ENCODE data around the gene MED27. TPM values are rescaled to one million over a fixed set of nuclear protein-coding genes. Genes with fewer than 3 reads are reported as not detected.
"Not testable (repeated sequence)": the region's sequence is repeated elsewhere in the genome, so short reads cannot be mapped to it uniquely, and the experiment has no call there.

Gene MED27
- total RNA-seq, 2 experiments from 2014 or later: 25.7 to 28.2 TPM

DNA sequence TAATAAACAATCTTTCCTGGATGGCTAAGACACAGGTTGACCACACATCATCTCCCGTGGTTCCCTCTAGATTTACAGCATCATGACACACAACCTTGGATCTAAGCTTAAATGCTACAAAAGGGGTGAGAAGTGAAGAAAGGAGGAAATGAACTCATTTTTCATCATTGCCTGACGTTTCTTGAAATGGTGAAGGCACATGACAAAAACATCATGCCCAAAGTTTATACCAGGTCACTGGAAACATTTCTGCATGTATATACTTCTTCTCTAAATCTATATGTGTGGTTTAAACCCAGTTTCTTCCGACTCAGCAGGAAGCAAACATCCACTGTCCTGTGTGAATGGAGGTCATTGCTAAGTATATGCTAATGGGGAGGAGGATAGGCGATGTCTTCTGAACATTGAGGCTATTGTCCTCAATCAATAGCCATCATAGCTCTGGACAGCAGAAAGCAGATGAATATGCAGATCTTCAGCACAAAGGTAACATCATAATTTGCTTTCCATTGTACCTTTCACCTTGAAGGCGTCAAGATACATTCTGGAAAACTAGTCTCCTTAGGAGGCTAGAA lies 137.4 kb downstream of the MED27 start:
- Mint-ChIP-seq H3K27me3 (no peaks in the 10 kb centered on the region), H3K36me3 (no peaks in the 10 kb centered on the region), H3K4me3 (no peak overlapping the region), H3K9me3 (ENCODE audit: low read depth) (no peaks in the 10 kb centered on the region), H3K27ac (no peak overlapping the region), H3K4me1 (no peaks in the 10 kb centered on the region)
- no peak for DNase-seq
- ATAC-seq: no peak
- CTCF ChIA-PET: interaction anchor here (0.6 kb wide), 1 partner anchor 1410 kb away, joined by 5 read pairs; no protein-coding TSS in a partner anchor

DNA sequence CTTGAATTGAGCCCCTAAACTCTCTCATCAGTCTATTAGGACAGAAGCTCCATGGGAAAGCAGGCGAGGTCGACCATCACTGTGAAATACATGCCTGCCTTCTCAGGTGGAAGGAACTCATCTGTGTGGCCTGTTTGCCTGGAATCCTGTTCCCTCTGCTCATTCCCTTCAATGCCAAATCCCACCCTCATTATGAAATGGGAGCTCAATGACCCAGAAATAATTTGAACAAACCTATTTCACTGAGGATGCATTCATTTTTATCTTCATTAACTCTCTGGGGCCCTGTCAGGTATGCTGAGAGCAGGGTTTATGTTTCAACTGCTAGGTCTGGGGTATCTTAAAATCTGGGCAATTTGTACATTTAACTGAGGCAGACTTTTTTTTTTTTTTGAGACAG lies 142.2 kb downstream of the MED27 start:
- Mint-ChIP-seq H3K9me3 (ENCODE audit: low read depth) (no peaks in the 10 kb centered on the region), H3K27ac (no peak overlapping the region), H3K27me3 (no peaks in the 10 kb centered on the region), H3K4me3 (no peak overlapping the region), H3K4me1 (no peaks in the 10 kb centered on the region), H3K36me3 (no peaks in the 10 kb centered on the region)
- DNase-seq (no peak), ATAC-seq (no peak)
- CTCF ChIA-PET: no interaction called here

DNA sequence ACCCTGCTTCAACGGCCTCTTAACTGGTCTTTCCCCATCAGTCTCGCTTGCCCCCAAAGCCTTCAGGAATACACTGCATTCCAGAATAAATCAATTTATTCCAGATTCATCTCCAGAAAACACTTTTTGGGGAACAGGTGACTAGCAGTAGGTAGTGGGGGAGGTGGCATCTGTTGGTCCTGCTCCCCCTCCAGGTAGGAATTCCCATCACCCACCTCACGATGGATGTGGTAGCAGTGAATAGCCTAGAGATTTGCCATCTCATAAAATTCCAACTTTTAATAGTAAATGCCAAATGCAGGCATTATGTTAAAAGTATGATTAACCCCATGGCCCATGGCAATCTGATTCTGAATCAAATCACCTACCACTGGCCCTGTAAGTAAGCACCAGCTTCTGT lies 142.7 kb downstream of the MED27 start:
- ATAC-seq (no peak), DNase-seq (no peak)
- CTCF ChIA-PET: no interaction called here
- H3K27ac Mint-ChIP-seq: no peak overlapping the region
- no peaks in the 10 kb centered on the region for H3K4me1 Mint-ChIP-seq
- no peaks in the 10 kb centered on the region for H3K36me3 Mint-ChIP-seq
- no peak overlapping the region for H3K4me3 Mint-ChIP-seq
- no peaks in the 10 kb centered on the region for H3K27me3 Mint-ChIP-seq
- no peaks in the 10 kb centered on the region for H3K9me3 Mint-ChIP-seq (ENCODE audit: low read depth)

- Mint-ChIP-seq H3K9me3 (ENCODE audit: low read depth) (no peaks in the 10 kb centered on the region), H3K4me3 (no peak overlapping the region), H3K4me1 (no peaks in the 10 kb centered on the region), H3K36me3 (no peaks in the 10 kb centered on the region), H3K27me3 (no peaks in the 10 kb centered on the region), H3K27ac (no peak overlapping the region)
- CTCF ChIA-PET: no interaction called here
- ATAC-seq: no peak
- no peak for DNase-seq
Measured at GRCh38 chr9:131934673-131935072, 145.0 kb downstream of the MED27 start.

DNA sequence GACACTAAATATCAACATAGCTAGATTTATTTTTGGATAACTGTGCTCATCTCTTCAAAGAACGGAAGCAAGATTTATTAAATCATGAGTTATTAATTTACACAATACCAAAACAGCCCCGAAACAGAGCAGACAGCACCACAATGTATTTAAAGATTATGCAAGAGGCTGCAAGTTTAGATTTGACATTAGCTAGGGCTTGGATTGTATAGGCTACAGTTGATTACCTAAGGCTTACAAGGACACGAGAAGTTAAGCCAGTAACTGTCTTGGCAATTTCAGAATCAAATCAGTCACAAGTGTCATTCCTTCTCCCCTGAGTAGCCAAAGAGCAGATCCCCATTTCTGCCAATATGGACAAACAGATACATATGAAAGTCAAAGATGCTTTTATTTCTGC lies 152.6 kb downstream of the MED27 start:
- H3K27ac Mint-ChIP-seq: no peak overlapping the region
- DNase-seq: no peak
- CTCF ChIA-PET: interaction anchor here (1.4 kb wide), 1 partner anchor 10 kb away, joined by 3 read pairs; no protein-coding TSS in a partner anchor
- ATAC-seq: no peak
- no peaks in the 10 kb centered on the region for H3K9me3 Mint-ChIP-seq (ENCODE audit: low read depth)
- H3K4me3 Mint-ChIP-seq: no peak overlapping the region
- peaks cover 15% of the 10 kb centered on the region for H3K4me1 Mint-ChIP-seq
- H3K27me3 Mint-ChIP-seq: no peaks in the 10 kb centered on the region
- peaks cover 5% of the 10 kb centered on the region for H3K36me3 Mint-ChIP-seq

DNA sequence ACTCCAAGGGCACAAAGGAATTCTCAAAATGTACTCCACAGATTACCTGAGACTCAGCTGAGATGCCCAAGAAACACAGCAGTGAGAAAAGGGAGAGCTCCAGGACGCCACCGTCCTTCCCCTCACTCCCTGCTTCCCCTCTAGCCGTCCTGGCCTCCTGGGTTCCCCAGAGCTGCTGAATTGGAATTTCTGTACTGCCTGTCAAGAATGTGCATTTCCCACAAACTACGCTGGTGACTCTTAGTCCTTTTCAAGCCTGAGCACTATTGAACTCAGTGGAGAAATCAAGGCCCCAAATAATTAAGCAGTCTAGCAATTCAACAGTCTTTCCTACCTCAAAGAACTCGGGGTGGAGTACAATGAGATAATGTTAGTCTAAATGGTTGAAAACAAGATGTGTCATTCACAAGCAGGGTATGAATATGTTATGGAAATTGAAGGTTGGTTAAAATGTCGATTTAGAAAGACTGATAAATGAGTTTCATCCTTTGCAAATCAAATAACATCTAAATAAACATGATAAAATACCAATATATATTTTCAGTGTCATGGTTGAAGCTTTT lies 153.2 kb downstream of the MED27 start:
- DNase-seq: no peak
- no peak for ATAC-seq
- peaks cover 8% of the 10 kb centered on the region for H3K36me3 Mint-ChIP-seq
- no peaks in the 10 kb centered on the region for H3K9me3 Mint-ChIP-seq (ENCODE audit: low read depth)
- H3K4me3 Mint-ChIP-seq: no peak overlapping the region
- no peak overlapping the region for H3K27ac Mint-ChIP-seq
- CTCF ChIA-PET: interaction anchor here (1.2 to 1.4 kb wide), 3 partner anchors 7 to 19 kb away, joined by 3 read pairs; no protein-coding TSS in a partner anchor
- no peaks in the 10 kb centered on the region for H3K27me3 Mint-ChIP-seq
- peaks cover 15% of the 10 kb centered on the region for H3K4me1 Mint-ChIP-seq

DNA sequence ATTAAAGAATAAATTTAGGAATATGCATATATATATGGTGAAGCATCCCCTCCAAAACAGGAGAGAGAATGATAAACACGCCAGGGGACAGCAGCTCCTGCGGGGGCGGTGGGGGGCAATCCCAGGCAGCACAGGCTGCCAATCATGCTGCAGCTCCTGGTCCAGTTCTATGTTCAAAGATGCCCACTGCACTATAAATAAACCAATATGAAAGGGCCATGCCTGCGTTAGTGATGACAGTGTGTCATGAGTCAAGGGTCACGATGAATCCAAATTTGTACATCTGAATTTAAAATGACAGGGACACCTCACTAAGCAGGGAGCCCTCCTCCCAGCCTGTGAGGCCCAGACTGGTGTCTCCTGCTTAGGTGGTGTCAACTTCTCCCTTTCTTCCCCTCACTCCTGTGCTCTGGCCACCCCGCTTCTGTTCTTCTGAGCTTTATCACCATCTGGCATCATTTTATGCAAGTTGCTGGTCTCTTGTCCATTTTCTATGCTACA lies 153.9 kb downstream of the MED27 start:
- no peak overlapping the region for H3K27ac Mint-ChIP-seq
- H3K36me3 Mint-ChIP-seq: peaks cover 8% of the 10 kb centered on the region
- H3K27me3 Mint-ChIP-seq: no peaks in the 10 kb centered on the region

DNA sequence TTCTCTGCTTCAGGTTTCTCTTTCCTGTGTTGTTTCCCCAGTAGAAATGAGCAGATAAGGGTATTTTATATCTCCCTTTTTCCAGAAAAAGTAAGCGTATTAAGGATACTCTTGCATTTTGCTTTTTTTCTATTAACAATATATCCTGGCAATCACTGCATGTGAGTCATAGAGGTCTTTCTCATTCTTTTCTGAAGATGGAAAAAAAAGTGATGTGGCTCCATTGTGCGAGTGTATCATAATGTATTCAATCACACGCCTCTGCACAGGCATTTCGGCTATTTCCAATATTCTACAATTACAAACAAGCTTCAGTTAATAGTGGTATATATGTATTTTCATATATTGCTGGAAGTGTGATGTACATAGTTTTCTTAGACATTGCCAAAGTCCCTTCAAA lies 155.9 kb downstream of the MED27 start:
- Mint-ChIP-seq H3K36me3 (peaks cover 8% of the 10 kb centered on the region), H3K4me3 (no peak overlapping the region), H3K4me1 (peaks cover 15% of the 10 kb centered on the region), H3K9me3 (ENCODE audit: low read depth) (no peaks in the 10 kb centered on the region), H3K27ac (no peak overlapping the region), H3K27me3 (no peaks in the 10 kb centered on the region)
- DNase-seq: no peak
- ATAC-seq: no peak
- CTCF ChIA-PET: no interaction called here

More for the DNA sequence above, 153.9 kb downstream of the MED27 start:
- DNase-seq (no peak), ATAC-seq (no peak)
- CTCF ChIA-PET: interaction anchor here (0.5 to 1.4 kb wide), 4 partner anchors 8 to 294 kb away, joined by 3 read pairs; no protein-coding TSS in a partner anchor
- Mint-ChIP-seq H3K9me3 (ENCODE audit: low read depth) (no peaks in the 10 kb centered on the region), H3K4me3 (no peak overlapping the region), H3K4me1 (peaks cover 15% of the 10 kb centered on the region)

DNA sequence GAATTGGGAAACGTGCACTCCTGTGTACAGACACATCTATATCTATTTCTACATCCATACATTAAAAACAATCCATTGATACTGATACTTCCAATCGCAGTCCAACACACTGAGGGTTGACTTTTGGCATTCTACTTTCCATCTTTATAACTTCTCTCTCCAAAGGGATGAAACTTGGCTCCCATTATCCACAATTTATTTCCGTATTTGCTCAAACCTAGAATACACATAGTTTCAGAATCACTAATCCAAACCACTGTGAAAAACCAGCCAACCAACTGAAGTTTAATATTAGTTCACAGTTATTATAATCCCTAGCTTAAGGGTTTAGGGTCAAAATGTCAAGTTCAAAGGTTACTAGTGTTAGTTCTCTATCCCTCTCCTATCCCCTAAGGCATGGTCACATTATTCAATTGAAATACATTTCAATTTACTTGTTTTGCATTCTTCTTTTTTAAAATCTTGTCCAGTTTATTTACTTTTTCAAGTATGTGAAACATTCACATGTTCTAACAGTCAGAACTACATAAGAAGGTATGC lies 156.5 kb downstream of the MED27 start:
- Mint-ChIP-seq H3K4me3 (no peak overlapping the region), H3K27ac (no peak overlapping the region), H3K36me3 (peaks cover 8% of the 10 kb centered on the region), H3K9me3 (ENCODE audit: low read depth) (no peaks in the 10 kb centered on the region), H3K27me3 (no peaks in the 10 kb centered on the region), H3K4me1 (peaks cover 15% of the 10 kb centered on the region)
- ATAC-seq (no peak), DNase-seq (no peak)
- CTCF ChIA-PET: no interaction called here

- DNase-seq; ATAC-seq; H3K27ac Mint-ChIP-seq; H3K9me3 Mint-ChIP-seq (ENCODE audit: low read depth); H3K27me3 Mint-ChIP-seq; H3K4me3 Mint-ChIP-seq; CTCF ChIA-PET; H3K36me3 Mint-ChIP-seq: not testable (repeated sequence)
- peaks cover 15% of the 10 kb centered on the region for H3K4me1 Mint-ChIP-seq
Measured at GRCh38 chr9:131921635-131922034, 158.0 kb downstream of the MED27 start.

DNA sequence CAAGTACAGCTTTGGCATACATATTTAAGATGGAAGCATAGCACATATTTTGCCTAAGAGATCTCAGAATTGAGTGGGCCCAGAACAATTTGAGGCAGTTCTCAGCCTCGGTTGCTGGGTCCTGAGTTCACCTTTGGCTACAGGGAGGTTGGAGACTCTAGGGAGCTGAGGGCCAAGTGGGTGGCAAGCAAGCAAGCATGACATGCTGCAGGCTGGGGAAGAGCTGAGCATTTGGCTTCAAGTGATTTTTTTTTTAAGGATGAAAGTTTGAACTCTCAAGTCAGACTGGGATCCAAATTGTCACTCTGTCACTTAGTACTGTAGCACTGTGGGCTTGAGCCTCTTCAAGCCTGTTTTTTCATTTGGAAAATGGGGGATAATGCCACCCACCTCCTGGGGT lies 160.5 kb downstream of the MED27 start:
- H3K27me3 Mint-ChIP-seq: no peaks in the 10 kb centered on the region
- no peak overlapping the region for H3K27ac Mint-ChIP-seq
- H3K36me3 Mint-ChIP-seq: peaks cover 8% of the 10 kb centered on the region
- peaks cover 14% of the 10 kb centered on the region for H3K4me1 Mint-ChIP-seq
- ATAC-seq: no peak
- no peaks in the 10 kb centered on the region for H3K9me3 Mint-ChIP-seq (ENCODE audit: low read depth)
- CTCF ChIA-PET: interaction anchor here (1.2 kb wide), 1 partner anchor 10 kb away, joined by 3 read pairs; no protein-coding TSS in a partner anchor
- no peak for DNase-seq
- H3K4me3 Mint-ChIP-seq: no peak overlapping the region

GRCh38 chr9:131918481-131918880 lies 161.2 kb downstream of the MED27 start:
- H3K9me3 Mint-ChIP-seq (ENCODE audit: low read depth): no peaks in the 10 kb centered on the region
- no peaks in the 10 kb centered on the region for H3K27me3 Mint-ChIP-seq
- no peak for DNase-seq
- H3K4me1 Mint-ChIP-seq: peaks cover 8% of the 10 kb centered on the region
- CTCF ChIA-PET: interaction anchor here (1.2 kb wide), 1 partner anchor 9 kb away, joined by 3 read pairs; no protein-coding TSS in a partner anchor
- peaks cover 8% of the 10 kb centered on the region for H3K36me3 Mint-ChIP-seq
- H3K4me3 Mint-ChIP-seq: no peak overlapping the region
- H3K27ac Mint-ChIP-seq: no peak overlapping the region
- ATAC-seq: no peak

DNA sequence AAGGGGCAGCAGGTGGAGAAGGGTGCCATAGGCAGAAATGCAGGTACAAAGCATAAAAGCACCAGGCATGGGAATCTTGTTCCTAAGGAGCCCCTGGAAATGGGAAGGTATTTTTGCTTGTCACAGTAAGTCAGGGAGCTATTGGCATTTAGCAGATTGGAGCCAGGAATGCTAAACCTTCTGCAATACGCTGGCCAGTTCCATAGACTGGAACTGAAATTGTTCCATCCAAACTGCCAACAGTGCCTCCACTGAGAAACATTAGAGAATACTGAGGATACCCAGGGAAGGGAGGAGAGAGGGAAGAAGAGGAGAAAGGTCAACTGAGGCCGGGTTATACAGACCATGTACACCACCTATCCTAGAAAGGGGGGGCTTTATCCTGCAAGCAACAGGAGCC lies 162.7 kb downstream of the MED27 start:
- Mint-ChIP-seq H3K9me3 (ENCODE audit: low read depth) (no peaks in the 10 kb centered on the region), H3K4me3 (no peak overlapping the region), H3K27ac (no peak overlapping the region), H3K27me3 (no peaks in the 10 kb centered on the region), H3K4me1 (no peaks in the 10 kb centered on the region), H3K36me3 (peaks cover 3% of the 10 kb centered on the region)
- CTCF ChIA-PET: interaction anchor here (1.3 kb wide), 1 partner anchor 9 kb away, joined by 3 read pairs; no protein-coding TSS in a partner anchor
- ATAC-seq (no peak), DNase-seq (no peak)

DNA sequence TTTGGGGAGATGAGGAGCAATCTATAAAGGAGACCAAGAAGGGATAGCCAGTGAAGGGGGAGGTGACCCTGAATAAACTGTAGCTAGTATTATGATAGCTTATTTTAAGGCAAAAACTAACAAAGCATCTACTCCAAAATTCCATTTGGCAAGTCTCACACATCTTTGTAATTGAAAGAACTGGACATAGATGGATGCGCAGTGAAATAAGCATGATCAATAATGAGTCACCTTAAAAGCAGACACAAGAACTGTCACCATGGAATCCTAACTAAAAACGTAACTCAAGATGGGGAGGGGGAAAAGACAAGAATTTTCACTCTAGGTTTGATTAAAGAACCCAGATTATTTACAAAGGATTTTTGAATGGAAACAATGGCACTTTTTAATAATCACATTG lies 164.5 kb downstream of the MED27 start:
- Mint-ChIP-seq H3K27me3 (no peaks in the 10 kb centered on the region), H3K9me3 (ENCODE audit: low read depth) (no peaks in the 10 kb centered on the region), H3K27ac (no peak overlapping the region), H3K4me3 (no peak overlapping the region), H3K36me3 (no peaks in the 10 kb centered on the region), H3K4me1 (no peaks in the 10 kb centered on the region)
- CTCF ChIA-PET: no interaction called here
- no peak for DNase-seq
- no peak for ATAC-seq

Measured in activated CD8-positive, alpha-beta memory T cell treated with anti-CD3 and anti-CD28 coated beads, Interleukin-2, amount 10 ng/mL, durations not matched to agents 7 days and 5 days (primary cell).